ENCODE data around the gene CMTM3.
A peak's percentile ranks its signal among the peaks of the same experiment; 100 is the strongest.
"Not testable (repeated sequence)": the region's sequence is repeated elsewhere in the genome, so short reads cannot be mapped to it uniquely, and the experiment has no call there.

CMTM3 gene

GRCh38 chr16:66585481-66586239 lies 18.8 kb upstream of the CMTM3 start:
- no peak for DNase-seq

- DNase-seq = no peak
These were observed 16.5 kb upstream of the CMTM3 start for GRCh38 chr16:66587881-66588600.

GRCh38 chr16:66588981-66589713 lies 15.4 kb upstream of the CMTM3 start:
- DNase-seq = no peak

- no peak for DNase-seq
These were observed 14.2 kb upstream of the CMTM3 start for GRCh38 chr16:66590322-66590721.

GRCh38 chr16:66591018-66591417 lies 13.5 kb upstream of the CMTM3 start:
- no peak for DNase-seq

GRCh38 chr16:66592241-66592640 lies 12.3 kb upstream of the CMTM3 start:
- no peak for DNase-seq

GRCh38 chr16:66592814-66593213 lies 11.7 kb upstream of the CMTM3 start:
- DNase-seq = no peak

GRCh38 chr16:66594739-66595138 lies 9.8 kb upstream of the CMTM3 start:
- no peak for DNase-seq

GRCh38 chr16:66596559-66596958 lies 7.9 kb upstream of the CMTM3 start:
- DNase-seq = not testable (repeated sequence)

GRCh38 chr16:66596986-66597848 lies 7.3 kb upstream of the CMTM3 start:
- no peak for DNase-seq

GRCh38 chr16:66598111-66598510 lies 6.4 kb upstream of the CMTM3 start:
- DNase-seq = no peak

GRCh38 chr16:66599726-66600125 lies 4.8 kb upstream of the CMTM3 start:
- DNase-seq = no peak

GRCh38 chr16:66600477-66600876 lies 4.0 kb upstream of the CMTM3 start:
- DNase-seq = no peak

GRCh38 chr16:66601471-66601870 lies 3.0 kb upstream of the CMTM3 start:
- no peak for DNase-seq

- DNase-seq = no peak
These were observed 748 bp upstream of the CMTM3 start for GRCh38 chr16:66603537-66604375.

- no peak for DNase-seq
These were observed 874 bp downstream of the CMTM3 start for GRCh38 chr16:66605177-66605978.

- no peak for DNase-seq
These were observed 1.7 kb downstream of the CMTM3 start for GRCh38 chr16:66605979-66606751.

GRCh38 chr16:66608241-66609138 lies 4.0 kb downstream of the CMTM3 start:
- DNase-seq = peak; percentile 33

- DNase-seq = no peak
These were observed 4.6 kb downstream of the CMTM3 start for GRCh38 chr16:66609139-66609510.
